GM21367 (cell line): ENCODE results near the gene OTUB1.
"Not testable (repeated sequence)": the region's sequence is repeated elsewhere in the genome, so short reads cannot be mapped to it uniquely, and the experiment has no call there.

ENCODE experiments used
- ATAC-seq: cut with Tn5 transposase; IDR thresholded peaks from one replicate; pipeline ENCODE4 v1.9.1; 2021; ENCODE audit not compliant: unreplicated experiment

The OTUB1 gene, protein sequence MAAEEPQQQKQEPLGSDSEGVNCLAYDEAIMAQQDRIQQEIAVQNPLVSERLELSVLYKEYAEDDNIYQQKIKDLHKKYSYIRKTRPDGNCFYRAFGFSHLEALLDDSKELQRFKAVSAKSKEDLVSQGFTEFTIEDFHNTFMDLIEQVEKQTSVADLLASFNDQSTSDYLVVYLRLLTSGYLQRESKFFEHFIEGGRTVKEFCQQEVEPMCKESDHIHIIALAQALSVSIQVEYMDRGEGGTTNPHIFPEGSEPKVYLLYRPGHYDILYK

DNA sequence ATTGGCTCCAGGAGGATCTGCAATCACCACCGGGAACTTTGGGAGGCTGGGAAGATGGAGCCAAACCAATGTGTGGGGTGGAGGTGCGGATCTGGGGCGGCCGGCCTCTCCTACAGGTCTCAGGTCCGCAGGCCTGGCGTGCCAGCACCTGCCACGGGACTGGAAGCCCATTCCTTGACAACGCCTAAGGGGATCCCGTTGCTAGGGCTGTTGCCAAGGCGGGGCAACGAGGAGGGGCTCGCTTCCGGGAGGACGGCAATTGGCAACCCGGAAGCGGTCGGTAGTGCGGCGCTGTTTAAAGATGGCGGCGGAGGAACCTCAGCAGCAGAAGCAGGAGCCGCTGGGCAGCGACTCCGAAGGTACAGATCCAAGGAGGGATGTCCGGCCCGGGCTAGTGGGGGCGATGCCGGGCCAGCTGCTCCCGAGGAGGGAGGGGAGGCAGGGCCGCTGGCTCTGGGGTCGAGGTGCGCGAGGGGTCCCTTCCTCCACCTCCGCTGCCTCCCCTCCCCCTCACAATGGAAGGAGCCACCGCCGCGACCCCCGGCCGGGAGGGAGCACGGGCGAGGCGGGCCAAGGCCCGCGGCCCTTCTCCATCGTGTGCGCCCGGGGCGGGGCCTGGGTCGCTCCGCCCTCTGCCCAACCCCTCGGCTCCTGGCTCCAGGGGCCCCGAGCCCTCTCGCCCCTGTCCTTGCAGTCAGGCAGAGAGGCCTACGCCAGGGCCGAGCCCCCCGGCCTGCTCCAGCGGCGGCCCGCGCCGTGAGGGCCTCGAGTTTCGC is at the start of gene OTUB1:
OTUB1 (plus strand) TSS at position 283 of the 776 bp plus-strand sequence; CDS start at position 302, 19 bp downstream.
- ATAC-seq = peak; percentile 77

DNA sequence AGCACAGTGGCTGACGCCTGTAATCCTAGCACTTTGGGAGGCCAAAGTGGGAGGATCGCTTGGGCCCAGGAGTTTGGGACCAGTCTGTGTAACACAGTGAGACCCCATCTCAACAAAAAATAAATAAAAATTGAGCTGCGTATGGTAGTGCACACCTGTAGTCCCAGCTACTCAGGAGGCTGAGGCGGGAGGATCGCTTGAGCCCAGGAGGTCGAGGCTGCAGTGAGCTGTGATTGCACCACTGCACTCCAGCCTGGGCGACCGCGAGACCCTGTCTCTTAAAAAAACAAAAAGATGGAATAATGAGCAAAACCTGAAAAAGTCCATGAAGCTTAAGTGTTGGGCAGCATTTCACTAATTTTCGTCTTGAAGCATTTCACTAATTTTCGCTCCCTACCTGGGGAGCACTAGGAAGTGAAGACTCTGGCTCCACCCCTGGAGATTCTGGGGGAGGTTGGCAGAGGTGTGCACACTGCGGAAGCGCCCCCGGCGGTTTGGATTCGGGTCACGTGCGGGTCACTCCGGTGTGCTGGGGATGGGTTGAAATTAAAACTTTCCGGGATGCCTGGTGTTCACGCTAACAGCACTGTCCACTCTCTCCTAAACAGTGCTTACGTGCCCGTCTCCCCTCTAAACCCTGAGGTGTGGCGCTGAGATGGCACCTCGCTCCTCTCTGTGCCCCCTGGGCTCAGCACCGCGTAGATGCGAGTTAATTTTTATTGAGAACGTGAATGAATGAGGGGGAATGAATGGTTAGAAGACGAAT is 48.3 kb upstream of the OTUB1 start:
- ATAC-seq = no peak

- ATAC-seq = peak; percentile 84
Observed at GRCh38 chr11:63938479-63939396, 47.5 kb upstream of the OTUB1 start, which contains the start of gene NAA40. Gene NAA40 (plus strand): TSS chr11:63939002. CDS start chr11:63939097, 95 bp downstream.

DNA sequence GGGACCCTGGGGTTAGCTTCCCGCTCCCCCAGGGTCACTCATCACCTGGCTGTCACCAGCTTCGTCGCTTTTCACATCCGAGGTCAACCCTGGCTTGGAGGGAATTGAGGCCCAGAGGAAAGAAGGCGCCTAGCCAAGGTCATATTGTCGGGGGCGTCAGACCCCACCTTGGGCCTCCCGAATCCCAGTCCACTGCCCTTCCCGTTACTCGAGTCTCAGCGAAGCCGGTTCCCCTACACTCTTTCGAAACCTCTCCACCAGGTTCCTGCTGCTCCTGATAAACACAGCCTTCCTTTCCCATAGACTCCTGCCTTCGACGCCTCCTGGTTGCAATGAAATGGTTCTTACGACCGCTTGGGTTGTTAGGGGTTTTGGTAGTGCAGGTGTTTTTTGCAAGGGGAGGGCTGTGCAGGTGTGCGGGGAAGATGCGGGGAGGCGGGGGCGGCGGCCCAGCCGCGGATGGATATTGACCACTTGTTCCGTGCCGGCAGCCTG is 46.8 kb upstream of the OTUB1 start:
- no peak for ATAC-seq

DNA sequence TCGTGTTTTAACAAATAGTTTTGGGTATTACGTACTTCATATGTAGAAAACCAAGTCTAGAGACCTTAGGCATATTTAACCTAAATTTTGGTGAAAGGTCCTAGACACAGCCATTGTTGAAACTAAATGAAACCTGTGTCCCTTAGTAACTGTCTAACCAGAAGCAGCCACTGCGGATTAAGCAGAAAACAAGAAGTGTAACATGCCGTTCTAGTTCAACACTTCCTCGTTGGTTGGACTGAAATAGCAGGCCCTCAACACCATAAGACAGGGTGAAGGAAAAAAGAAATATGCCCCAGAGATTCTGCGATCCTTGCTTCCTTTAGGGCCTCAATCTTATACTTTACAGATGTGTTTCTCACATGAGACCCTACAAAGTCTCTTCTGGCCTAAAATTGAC is 45.5 kb upstream of the OTUB1 start:
- no peak for ATAC-seq

DNA sequence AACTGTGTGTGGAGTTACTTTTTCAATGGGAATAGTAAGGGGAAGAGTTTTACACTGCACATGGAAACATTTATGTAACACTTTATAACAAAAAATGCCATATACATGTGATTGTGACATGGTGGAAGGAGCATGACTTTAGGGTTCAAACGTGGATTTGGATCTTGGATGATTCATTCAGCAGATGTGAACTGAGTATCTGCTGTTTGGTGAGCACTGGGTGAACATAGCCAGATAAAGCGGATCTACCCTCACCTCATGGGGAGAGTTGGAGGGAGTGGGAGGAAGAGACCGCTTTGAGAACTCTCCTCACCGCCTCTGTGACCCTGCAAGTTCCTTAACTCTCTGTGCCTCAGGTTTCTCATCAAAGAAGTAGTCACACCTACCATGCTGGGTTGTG is 44.3 kb upstream of the OTUB1 start:
- ATAC-seq = no peak

GRCh38 chr11:63942803-63943202 is 43.4 kb upstream of the OTUB1 start:
- ATAC-seq = no peak

GRCh38 chr11:63944987-63945386 is 41.3 kb upstream of the OTUB1 start:
- no peak for ATAC-seq

GRCh38 chr11:63945477-63946163 is 40.6 kb upstream of the OTUB1 start:
- no peak for ATAC-seq

GRCh38 chr11:63951779-63952536 is 34.3 kb upstream of the OTUB1 start:
- ATAC-seq = no peak

DNA sequence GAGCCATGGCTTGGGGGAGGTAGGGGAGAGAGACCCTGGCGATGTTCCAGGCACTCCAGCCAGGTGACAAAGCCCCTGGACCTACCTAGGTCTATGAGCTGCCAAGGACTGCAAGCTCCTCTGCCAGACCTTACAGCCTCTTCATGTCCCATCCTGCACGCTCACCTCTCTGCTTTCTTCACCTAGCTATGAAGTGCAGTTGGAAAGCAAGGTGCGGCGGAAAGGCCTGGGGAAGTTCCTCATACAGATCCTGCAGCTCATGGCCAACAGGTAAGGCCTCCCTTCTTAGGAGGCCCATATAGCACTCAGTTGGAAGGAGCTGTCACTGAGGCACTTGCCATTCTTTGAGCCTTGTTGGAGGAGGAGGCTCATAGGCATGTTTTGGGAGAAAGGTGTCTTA is 33.7 kb upstream of the OTUB1 start:
- ATAC-seq = no peak

GRCh38 chr11:63958008-63958407 is 28.2 kb upstream of the OTUB1 start:
- no peak for ATAC-seq

GRCh38 chr11:63961608-63962412 is 24.4 kb upstream of the OTUB1 start:
- no peak for ATAC-seq

- ATAC-seq = not testable (repeated sequence)
Observed at GRCh38 chr11:63963895-63964294, 22.3 kb upstream of the OTUB1 start.

DNA sequence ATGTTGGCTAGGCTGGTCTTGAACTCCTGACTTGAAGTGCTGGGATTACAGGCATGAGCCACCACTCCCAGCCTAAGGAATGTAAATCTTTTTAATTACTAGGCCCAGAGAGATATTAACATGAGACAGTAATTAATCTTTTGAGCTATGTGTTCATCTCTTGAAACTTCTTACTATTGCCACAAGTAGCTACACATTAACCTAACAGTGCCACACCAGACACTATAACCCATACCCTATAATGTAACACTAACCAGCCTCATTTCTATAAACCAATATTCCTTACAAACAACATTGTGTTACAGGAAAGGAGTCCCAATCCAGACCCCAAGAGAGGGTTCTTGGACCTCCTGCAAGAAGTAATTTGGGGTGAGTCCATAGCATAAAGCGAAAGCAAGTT is 19.8 kb upstream of the OTUB1 start:
- ATAC-seq = no peak

- no peak for ATAC-seq
Observed at GRCh38 chr11:63969461-63969860, 16.8 kb upstream of the OTUB1 start.

- ATAC-seq = no peak
Observed at GRCh38 chr11:63970902-63971301, 15.3 kb upstream of the OTUB1 start.

DNA sequence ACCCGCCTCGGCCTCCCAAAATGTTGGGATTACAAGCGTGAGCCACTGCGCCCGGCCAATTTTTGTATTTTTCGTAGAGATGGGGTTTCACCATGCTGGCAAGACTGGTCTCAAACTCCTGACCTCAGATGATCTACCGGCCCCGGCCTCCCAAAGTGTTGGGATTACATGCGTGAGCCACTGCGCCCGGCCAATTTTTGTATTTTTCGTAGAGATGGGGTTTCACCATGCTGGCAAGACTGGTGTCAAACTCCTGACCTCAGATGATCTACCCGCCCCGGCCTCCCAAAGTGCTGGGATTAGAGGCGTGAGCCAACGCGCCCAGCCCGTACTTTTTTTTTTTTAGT is 12.4 kb upstream of the OTUB1 start:
- ATAC-seq = not testable (repeated sequence)
